Liver (tissue), 3 donors: ENCODE results near the gene MOB3B.

Source experiments
- EGR1 ChIP-seq, 2 donors: IDR thresholded peaks; 2 replicates each; pipeline ENCODE4 v1.6.1; 2016 to 2018; ENCODE audit warnings: antibody characterized with exemption in 2 of 2, low read depth in 2 of 2
- GABPA ChIP-seq, 2 donors: IDR thresholded peaks in 1 of 2; conservative IDR thresholded peaks in 1 of 2; 2 replicates each; pipeline ENCODE4 v1.6.1; 2016; ENCODE audit warnings: antibody characterized with exemption in 2 of 2, mild to moderate bottlenecking in 1 of 2, moderate library complexity in 1 of 2
- HNF4A ChIP-seq, 2 donors: conservative IDR thresholded peaks; 2 replicates each; pipeline ENCODE4 v1.6.1; 2016; ENCODE audit warnings: antibody characterized with exemption in 2 of 2, mild to moderate bottlenecking in 2 of 2
- NR2F2 ChIP-seq: IDR thresholded peaks from 2 replicates; pipeline ENCODE4 v1.6.1; 2016; ENCODE audit warnings: antibody characterized with exemption
- RAD21 ChIP-seq, 2 donors: IDR thresholded peaks; 2 replicates each; pipeline ENCODE4 v1.6.1; 2016; ENCODE audit warnings: antibody characterized with exemption in 2 of 2, mild to moderate bottlenecking in 2 of 2
- RXRA ChIP-seq, 2 donors: IDR thresholded peaks; 2 replicates each; pipeline ENCODE4 v1.6.1; 2017 to 2018; ENCODE audit warnings: antibody characterized with exemption in 2 of 2, mild to moderate bottlenecking in 1 of 2
- SP1 ChIP-seq: IDR thresholded peaks from 2 replicates; pipeline ENCODE4 v1.6.1; 2018; ENCODE audit warnings: antibody characterized with exemption, mild to moderate bottlenecking
- TAF1 ChIP-seq: conservative IDR thresholded peaks from 2 replicates; pipeline ENCODE4 v1.6.1; 2016; ENCODE audit warnings: antibody characterized with exemption, mild to moderate bottlenecking
- YY1 ChIP-seq: IDR thresholded peaks from 2 replicates; pipeline ENCODE4 v1.6.1; 2016; ENCODE audit warnings: antibody characterized with exemption, mild to moderate bottlenecking
- TF ChIP-seq, protein P1 (sequence below): IDR thresholded peaks from 2 replicates; pipeline ENCODE4 v1.6.1; 2016; ENCODE audit warnings: antibody characterized with exemption
- TF ChIP-seq, protein P2 (sequence below): fragments of 150-350 bp; IDR thresholded peaks from 2 replicates; pipeline ENCODE4 v1.5.1; 2017; ENCODE audit warnings: improper control_type of control experiment, low read depth, low read length; ENCODE audit not compliant: missing input control
- TF ChIP-seq, protein P3 (sequence below): IDR thresholded peaks from 2 replicates; pipeline ENCODE4 v1.6.1; 2016; ENCODE audit warnings: antibody characterized with exemption, mild to moderate bottlenecking
- donor health status: healthy.
- donor health status: healthy.

DNA sequence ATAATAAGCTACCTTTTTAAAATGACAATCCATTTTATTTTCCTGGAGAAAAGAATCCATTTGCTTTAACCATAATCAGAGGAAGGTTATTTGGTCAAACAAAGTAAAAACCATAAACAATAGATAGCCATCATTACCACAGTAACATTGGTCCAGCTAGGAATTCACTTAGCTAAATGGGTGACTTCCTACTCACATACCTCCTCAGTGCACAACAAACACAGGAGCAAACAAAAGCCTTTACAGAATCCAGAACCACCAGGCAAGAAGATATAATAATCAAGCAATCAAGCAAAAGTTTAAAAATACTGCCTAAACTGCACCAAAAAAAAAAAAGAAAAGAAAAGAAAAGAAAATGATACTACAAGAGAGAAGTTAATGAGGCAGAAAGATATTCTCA lies 6.5 kb downstream of the MOB3B start:
- TF ChIP-seq, protein P1, sequence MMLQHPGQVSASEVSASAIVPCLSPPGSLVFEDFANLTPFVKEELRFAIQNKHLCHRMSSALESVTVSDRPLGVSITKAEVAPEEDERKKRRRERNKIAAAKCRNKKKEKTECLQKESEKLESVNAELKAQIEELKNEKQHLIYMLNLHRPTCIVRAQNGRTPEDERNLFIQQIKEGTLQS, result no peak
- TF ChIP-seq, protein P2, sequence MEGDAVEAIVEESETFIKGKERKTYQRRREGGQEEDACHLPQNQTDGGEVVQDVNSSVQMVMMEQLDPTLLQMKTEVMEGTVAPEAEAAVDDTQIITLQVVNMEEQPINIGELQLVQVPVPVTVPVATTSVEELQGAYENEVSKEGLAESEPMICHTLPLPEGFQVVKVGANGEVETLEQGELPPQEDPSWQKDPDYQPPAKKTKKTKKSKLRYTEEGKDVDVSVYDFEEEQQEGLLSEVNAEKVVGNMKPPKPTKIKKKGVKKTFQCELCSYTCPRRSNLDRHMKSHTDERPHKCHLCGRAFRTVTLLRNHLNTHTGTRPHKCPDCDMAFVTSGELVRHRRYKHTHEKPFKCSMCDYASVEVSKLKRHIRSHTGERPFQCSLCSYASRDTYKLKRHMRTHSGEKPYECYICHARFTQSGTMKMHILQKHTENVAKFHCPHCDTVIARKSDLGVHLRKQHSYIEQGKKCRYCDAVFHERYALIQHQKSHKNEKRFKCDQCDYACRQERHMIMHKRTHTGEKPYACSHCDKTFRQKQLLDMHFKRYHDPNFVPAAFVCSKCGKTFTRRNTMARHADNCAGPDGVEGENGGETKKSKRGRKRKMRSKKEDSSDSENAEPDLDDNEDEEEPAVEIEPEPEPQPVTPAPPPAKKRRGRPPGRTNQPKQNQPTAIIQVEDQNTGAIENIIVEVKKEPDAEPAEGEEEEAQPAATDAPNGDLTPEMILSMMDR, result no peak
- no peak for TF ChIP-seq EGR1 (IDR thresholded peaks at IDR 0.05; ENCODE audit: low read depth in 2 of 2)
- no peak for TF ChIP-seq TAF1
- no peak for TF ChIP-seq GABPA (IDR thresholded peaks at IDR 0.05 in 1 of 2, conservative IDR thresholded peaks at IDR 0.05 in 1 of 2)
- TF ChIP-seq YY1, result no peak
- TF ChIP-seq, protein P3, sequence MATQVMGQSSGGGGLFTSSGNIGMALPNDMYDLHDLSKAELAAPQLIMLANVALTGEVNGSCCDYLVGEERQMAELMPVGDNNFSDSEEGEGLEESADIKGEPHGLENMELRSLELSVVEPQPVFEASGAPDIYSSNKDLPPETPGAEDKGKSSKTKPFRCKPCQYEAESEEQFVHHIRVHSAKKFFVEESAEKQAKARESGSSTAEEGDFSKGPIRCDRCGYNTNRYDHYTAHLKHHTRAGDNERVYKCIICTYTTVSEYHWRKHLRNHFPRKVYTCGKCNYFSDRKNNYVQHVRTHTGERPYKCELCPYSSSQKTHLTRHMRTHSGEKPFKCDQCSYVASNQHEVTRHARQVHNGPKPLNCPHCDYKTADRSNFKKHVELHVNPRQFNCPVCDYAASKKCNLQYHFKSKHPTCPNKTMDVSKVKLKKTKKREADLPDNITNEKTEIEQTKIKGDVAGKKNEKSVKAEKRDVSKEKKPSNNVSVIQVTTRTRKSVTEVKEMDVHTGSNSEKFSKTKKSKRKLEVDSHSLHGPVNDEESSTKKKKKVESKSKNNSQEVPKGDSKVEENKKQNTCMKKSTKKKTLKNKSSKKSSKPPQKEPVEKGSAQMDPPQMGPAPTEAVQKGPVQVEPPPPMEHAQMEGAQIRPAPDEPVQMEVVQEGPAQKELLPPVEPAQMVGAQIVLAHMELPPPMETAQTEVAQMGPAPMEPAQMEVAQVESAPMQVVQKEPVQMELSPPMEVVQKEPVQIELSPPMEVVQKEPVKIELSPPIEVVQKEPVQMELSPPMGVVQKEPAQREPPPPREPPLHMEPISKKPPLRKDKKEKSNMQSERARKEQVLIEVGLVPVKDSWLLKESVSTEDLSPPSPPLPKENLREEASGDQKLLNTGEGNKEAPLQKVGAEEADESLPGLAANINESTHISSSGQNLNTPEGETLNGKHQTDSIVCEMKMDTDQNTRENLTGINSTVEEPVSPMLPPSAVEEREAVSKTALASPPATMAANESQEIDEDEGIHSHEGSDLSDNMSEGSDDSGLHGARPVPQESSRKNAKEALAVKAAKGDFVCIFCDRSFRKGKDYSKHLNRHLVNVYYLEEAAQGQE, result no peak
- no peak for TF ChIP-seq NR2F2
- no peak for TF ChIP-seq SP1
- TF ChIP-seq HNF4A (conservative IDR thresholded peaks at IDR 0.05), result no peak
- TF ChIP-seq RAD21 (IDR thresholded peaks at IDR 0.05), result no peak
- TF ChIP-seq RXRA (IDR thresholded peaks at IDR 0.05), result no peak
